Breast epithelium (tissue), 4 donors: ENCODE data around the gene OR4F16. TPM values are rescaled to one million over a fixed set of nuclear protein-coding genes. Genes with fewer than 3 reads are reported as not detected.
"Not testable (repeated sequence)": the region's sequence is repeated elsewhere in the genome, so short reads cannot be mapped to it uniquely, and the experiment has no call there.

ENCODE experiments used
- DNase-seq, 2 donors: peaks; one replicate each; pipeline ENCODE4 v3.0.0-alpha.2; 2019; ENCODE audit warnings: low spot score in 2 of 2
- H3K27ac ChIP-seq, 2 donors: fragments of 200-600 bp; sonication (generic) in 1 of 2; one replicate each; pipeline ENCODE4 v1.5.1; 2016 to 2019; ENCODE audit warnings: mild to moderate bottlenecking in 1 of 2
- H3K27me3 ChIP-seq, 2 donors: fragments of 200-600 bp; sonication (generic) in 1 of 2; one replicate each; pipeline versions ENCODE4 v1.5.1 to v1.6.0; 2017 to 2019; ENCODE audit warnings: control low read depth in 1 of 2, mild to moderate bottlenecking in 1 of 2
- H3K36me3 ChIP-seq: fragments of 200-600 bp; one replicate; pipeline ENCODE4 v1.5.1; 2019
- H3K4me1 ChIP-seq, 2 donors: fragments of 200-600 bp; sonication (generic); one replicate each; pipeline ENCODE4 v1.5.1; 2016 to 2019; ENCODE audit warnings: control low read depth in 1 of 2
- H3K4me3 ChIP-seq, 3 donors: fragments of 200-600 bp; sonication (generic); 1 replicate in 2 of 3; 2 replicates in 1 of 3; pipeline ENCODE4 v1.5.1; 2016 to 2019; ENCODE audit warnings: mild to moderate bottlenecking in 3 of 3, moderate library complexity in 2 of 3
- H3K9me3 ChIP-seq, 2 donors: fragments of 200-600 bp; sonication (generic) in 1 of 2; one replicate each; pipeline ENCODE4 v1.5.1; 2016 to 2019; ENCODE audit warnings: control low read depth in 1 of 2
- intact Hi-C: fragments of 100-400 bp; cut with DNase I; formaldehyde crosslinking; loops from one replicate; pipeline ENCODE4 v1.15.1; 2023; ENCODE audit warnings: low total_unique reads
- total RNA-seq, 3 donors: library from RNA; depleted of rRNA; stranded (reverse); fragments of >200 nt; gene quantifications; one replicate each; pipeline ENCODE4 v1.1.0, GENCODE V29; 2016

OR4F16 gene
- under 1 TPM in 1 of 3 donors, not detected in 2; 0.88 TPM for total RNA-seq

- H3K9me3 ChIP-seq, H3K4me3 ChIP-seq, H3K27ac ChIP-seq, intact Hi-C loops, H3K36me3 ChIP-seq, H3K4me1 ChIP-seq, H3K27me3 ChIP-seq, DNase-seq: not testable (repeated sequence)
These were observed at the start of gene OR4F16 for GRCh38 chr1:686554-686953. TSS of gene OR4F16 (minus strand) at chr1:686654. CDS start at chr1:686654, 0 bp downstream.

- H3K9me3 ChIP-seq, H3K4me3 ChIP-seq, H3K36me3 ChIP-seq, H3K4me1 ChIP-seq, H3K27ac ChIP-seq, intact Hi-C loops, H3K27me3 ChIP-seq, DNase-seq: not testable (repeated sequence)
These were observed 47.2 kb upstream of the OR4F16 start for GRCh38 chr1:733649-734048.

GRCh38 chr1:727040-727439, 40.6 kb upstream of the OR4F16 start:
- H3K9me3 ChIP-seq, intact Hi-C loops, H3K27me3 ChIP-seq, DNase-seq, H3K4me3 ChIP-seq, H3K36me3 ChIP-seq, H3K27ac ChIP-seq, H3K4me1 ChIP-seq: not testable (repeated sequence)

Other genes starting within 250 kb of the OR4F16 start
- gene OR4F29, start 235.0 kb downstream of the OR4F16 start, total RNA-seq, result under 1 TPM in 1 of 3 donors, not detected in 2; 0.88 TPM
- gene SAMD11, start 237.3 kb upstream of the OR4F16 start, total RNA-seq, result 10 to 100 TPM in 1 of 3 donors, 1 to 10 TPM in 1, under 1 TPM in 1; 0.16 to 23.0 (median 2.9) TPM